Suppressor macrophage (primary cell): Measurements from ENCODE around the gene ASCC1.
"Not testable (repeated sequence)": the region's sequence is repeated elsewhere in the genome, so short reads cannot be mapped to it uniquely, and the experiment has no call there.

Experiments
- DNase-seq, 4 experiments: peaks; one replicate each; pipeline ENCODE4 v3.0.0-alpha.2; 2020 to 2022

ASCC1 gene

DNA sequence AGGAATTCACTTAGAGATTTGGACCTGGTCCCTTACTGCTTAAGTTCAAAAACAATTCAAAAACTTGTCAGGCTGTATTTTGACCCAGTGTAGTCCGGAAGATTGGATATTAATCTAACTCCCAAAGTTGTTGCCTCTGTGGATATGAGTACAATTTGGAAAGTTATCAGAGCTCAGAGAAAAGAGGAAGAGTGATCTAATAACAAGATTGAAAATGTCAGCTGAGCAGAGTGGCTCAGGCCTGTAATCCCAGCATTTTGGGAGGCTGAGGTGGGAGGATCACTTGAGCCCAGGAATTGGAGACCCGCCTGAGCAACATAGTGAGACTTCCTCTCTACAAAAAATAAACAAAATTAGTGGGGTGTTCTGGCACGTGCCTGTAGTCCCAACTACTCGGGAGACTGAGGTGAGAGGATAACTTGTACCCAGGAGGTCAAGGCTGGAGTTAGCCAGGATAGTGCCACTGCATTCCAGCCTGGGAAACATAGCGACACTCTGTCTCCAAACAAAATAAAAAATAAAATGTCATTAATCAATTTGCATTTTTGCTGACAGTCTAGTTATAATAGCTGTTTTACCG is 3.2 kb upstream of the ASCC1 start:
- DNase-seq, result peak; percentile 16 to 53 (median 44)

DNA sequence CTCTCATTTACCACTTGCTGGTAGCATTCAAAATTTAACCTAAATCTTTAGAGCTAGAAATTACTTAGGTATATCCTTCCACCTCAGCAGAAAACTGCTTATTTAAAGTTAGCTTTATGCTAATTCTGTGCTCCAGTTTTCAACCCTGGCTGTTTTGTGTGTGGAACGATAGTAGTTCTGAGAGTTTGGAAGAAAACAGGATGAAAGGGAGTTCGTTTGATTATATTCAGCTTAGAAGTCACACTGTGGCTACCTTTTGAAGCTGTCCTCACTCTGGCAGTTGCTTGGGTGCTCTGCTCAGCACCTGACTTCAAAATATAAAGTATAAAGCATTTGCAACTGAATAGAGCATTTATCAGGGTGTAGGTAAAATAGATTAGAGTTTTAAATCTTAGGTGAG is 2.6 kb upstream of the ASCC1 start:
- no peak for DNase-seq

DNA sequence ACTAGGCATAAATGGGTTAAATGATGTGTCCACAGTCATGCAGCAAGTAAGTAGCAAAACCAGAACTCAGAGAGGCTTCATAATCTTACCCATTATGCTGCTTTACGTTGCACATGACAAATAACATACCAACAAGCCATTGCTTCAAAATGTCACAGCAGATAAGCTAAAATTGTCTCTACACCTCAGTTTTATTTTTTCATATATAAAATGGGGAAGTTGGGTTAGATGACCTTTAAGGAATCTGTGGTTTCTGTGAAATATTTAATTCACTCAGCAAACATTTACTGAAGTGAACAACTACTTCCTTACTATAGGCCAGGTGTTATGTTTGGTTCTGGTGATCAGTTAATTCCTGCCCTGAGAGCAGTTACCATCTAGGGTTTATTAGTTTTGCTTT is 2.2 kb upstream of the ASCC1 start:
- DNase-seq, result peak in 3 of 4 experiments; percentile 13 to 69 (median 51)

- DNase-seq, result not testable (repeated sequence)
These were observed 4.2 kb downstream of the ASCC1 start for GRCh38 chr10:72211832-72212231.

GRCh38 chr10:72211381-72211780 is 4.7 kb downstream of the ASCC1 start:
- DNase-seq, result not testable (repeated sequence)

DNA sequence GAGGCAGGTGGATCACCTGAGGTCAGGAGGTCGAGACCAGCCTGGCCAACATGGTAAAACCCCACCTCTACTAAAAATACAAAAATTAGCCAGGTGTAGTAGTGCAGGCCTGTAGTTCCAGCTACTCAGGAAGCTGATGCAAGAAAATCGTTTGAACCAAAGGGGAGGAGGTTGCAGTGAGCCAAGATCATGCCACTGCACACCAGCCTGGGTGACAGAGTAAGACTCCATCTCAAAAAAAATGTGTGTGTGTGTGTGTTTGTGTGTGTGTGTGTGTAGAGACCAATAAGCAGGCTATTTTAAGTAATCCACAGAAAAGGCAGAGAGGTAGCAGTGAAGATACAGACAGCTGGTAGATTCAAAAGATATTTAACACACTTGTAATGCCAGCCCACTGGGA is 7.5 kb downstream of the ASCC1 start:
- DNase-seq, result not testable (repeated sequence)

- no peak for DNase-seq
These were observed 9.4 kb downstream of the ASCC1 start for GRCh38 chr10:72206511-72207229.

GRCh38 chr10:72204724-72205123 is 11.4 kb downstream of the ASCC1 start:
- DNase-seq, result no peak

DNA sequence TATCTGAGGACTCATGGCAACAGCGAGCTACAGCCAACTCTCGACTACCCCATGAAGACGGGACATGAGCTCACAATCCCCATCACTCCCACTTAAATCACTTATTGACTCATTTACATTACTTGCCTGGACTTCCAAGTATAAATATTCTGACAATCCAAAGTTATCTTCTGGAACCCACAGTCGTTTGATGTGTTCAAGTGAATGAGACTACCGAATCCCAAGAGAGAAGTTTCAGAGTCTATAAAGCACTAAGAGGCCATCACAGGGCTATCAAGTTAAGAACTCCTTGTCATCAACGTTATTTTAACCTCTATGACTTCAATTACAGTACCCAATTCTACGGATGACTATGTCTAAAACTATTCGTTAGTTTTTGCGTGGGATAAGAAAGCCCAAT is 11.8 kb downstream of the ASCC1 start:
- DNase-seq, result no peak

GRCh38 chr10:72201293-72201692 is 14.8 kb downstream of the ASCC1 start:
- no peak for DNase-seq

DNA sequence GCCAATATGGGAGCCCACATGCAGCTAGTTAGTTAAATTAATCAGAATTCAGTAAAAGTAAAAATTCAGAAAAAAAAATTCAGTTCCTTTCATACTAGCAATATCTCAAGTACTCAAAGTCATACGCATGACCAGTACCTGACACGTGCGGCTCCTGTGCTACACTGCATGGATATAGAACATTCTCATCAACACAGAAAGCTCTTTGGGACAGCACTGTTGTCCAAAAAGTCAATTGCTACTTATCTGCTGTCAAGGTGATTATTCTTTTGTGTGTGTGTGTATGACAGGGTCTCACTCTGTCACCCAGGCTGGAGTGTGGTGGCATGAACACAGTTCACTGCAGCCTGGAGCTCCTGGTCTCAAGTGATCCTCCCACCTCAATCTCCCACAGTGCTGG is 15.2 kb downstream of the ASCC1 start:
- no peak for DNase-seq

DNA sequence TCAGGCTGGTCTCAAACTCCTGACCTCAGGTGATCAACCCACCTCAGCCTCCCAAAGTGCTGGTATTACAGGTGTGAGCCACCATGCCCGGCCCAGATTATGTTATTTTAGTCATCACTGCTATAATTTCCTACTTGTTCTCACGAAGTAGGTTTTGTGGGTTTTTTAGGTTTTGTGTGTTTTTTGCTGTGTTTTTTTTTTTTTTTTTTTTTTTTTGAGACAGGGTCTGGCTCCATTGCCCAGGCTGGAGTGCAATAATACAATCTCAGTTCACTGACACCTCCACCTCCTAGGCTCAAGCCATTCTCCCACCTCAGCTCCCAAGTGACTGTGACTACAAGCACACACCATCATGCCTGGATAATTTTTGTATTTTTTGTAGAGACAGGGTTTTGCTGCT is 21.1 kb downstream of the ASCC1 start:
- DNase-seq, result no peak

- peak in 1 of 4 experiments; percentile 14 for DNase-seq
These were observed 29.1 kb downstream of the ASCC1 start for GRCh38 chr10:72186982-72187330.

DNA sequence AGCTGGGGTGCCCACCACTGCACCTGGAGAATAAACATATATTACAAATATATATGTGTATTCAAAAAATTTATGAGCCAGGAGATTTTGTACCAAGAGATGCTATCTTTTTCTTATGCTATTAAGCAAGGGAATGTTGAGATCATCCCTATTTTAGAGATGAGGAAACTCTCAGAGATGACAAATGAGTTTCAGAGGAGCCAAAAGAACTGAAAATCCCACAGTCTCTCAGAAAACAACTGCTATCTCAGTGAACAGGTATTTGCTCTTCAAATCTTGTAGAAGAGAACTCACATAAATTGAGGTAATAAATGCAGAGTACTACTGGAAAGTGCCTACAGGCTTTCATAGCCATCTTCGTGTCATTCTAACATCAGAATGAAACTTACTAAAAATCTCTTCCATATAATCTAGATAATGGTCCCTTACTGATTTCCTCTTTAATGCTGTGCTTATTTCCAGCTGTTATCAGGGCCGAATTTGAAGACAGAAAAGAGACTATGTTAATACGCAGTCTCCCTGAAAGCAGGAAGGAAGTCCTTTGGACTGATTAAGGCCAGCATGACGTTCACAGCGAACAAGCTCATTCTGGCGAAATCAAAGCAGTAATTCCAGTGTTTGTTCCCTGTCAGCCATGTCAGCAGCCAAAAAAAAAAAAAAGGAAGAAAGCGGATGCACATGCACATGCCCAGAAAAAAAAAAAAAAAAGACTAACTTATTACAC is 29.7 kb downstream of the ASCC1 start:
- DNase-seq, result peak; percentile 86 to 96 (median 90)

DNA sequence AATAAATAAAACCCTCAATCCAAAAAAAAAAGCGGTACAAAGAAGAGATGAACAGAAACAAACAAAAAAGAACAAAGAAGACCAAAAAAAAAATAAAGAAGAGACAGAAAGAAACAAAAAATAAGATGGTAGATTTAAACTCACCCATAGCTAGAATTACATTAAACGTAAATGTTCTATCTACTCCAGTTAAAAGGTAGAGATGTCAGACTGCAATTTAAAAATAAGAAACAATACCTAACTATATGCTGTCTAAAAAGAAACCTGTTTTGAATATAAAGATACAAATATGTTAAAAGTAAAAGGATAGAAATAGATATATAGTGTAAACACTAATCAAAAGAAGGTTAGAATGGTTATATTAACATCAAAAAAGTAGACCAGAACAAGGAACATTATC is 31.9 kb downstream of the ASCC1 start:
- DNase-seq, result no peak

- no peak for DNase-seq
These were observed 38.6 kb downstream of the ASCC1 start for GRCh38 chr10:72177454-72177853.

DNA sequence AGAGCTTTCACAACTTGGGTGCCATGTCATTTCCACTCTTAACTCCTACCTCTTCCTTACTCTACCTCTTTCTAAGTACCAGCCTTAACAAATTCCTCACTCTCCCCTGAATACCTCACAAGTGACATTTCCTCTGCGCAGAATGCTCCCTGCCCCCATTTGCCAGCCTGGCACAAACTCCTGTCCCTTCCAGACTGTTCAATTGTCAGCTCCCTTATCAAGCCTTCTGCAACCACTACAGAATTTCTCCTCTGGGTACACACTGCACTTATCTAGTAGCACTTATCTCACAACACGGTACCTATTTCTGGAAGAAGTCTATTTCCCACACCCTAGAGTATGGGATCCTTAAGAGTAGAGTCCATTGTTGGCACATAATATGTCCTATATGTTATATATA is 39.4 kb downstream of the ASCC1 start:
- peak in 2 of 4 experiments; percentile 14 to 26 for DNase-seq

- DNase-seq, result peak; percentile 20 to 69 (median 50)
These were observed 40.9 kb downstream of the ASCC1 start for GRCh38 chr10:72175149-72175548.

- no peak for DNase-seq
These were observed 41.8 kb downstream of the ASCC1 start for GRCh38 chr10:72174297-72174662.

- DNase-seq, result peak; percentile 11 to 45 (median 18)
These were observed 42.3 kb downstream of the ASCC1 start for GRCh38 chr10:72173619-72174296.

DNA sequence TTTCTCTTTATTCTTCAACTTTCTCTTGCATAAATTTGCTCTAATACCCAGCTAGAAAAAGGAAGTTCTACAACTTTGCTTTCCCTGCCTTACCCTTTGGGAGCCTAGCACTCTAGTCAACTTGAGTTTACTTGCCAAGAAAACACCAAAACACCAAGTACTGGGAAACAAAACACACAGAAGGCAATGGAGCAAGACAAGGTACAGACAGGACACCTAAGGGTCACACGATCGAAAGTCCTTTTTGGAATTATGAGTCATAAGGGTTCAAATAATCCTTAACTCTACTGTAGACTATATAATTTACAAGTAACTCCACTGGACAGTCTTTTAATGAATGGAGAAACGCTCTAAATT is 42.8 kb downstream of the ASCC1 start:
- DNase-seq, result peak in 2 of 4 experiments; percentile 30 to 41

DNA sequence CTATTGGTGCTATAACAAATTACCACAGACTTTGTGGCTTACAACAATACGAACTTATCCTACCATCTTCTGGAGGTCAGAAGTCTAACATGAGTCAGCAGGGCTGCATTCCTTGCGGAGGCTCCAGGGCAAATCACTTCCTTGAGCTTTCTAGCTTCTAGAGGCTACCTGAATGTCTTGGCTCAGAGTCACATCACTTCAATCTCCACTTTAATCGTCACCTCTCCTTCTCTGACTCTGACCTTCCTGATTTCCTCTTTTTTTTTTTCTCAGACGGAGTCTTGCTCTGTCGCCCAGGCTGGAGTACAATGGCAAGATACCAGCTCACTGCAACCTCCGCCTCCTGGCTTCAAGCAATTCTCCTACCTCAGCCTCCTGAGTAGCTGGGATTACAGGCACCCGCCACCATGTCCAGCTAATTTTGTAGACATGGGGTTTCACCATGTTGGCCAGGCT is 44.9 kb downstream of the ASCC1 start:
- peak in 3 of 4 experiments; percentile 30 to 50 (median 44) for DNase-seq

- no peak for DNase-seq
These were observed 45.3 kb downstream of the ASCC1 start for GRCh38 chr10:72170733-72171132.
